Left colon (tissue), 2 donors: ENCODE data around the gene MRPS15. TPM values are rescaled to one million over a fixed set of nuclear protein-coding genes. Genes with fewer than 3 reads are reported as not detected.
A peak's percentile ranks its signal among the peaks of the same experiment; 100 is the strongest.

Experiments used
- ATAC-seq: fragments of 200-7000 bp; cut with Tn5 transposase; one replicate; pipeline ENCODE4 v1.9.1; 2020; ENCODE audit warnings: mild to moderate bottlenecking, moderate library complexity
- DNase-seq, 2 donors: peaks; one replicate each; pipeline ENCODE4 v3.0.0-alpha.2; 2020
- intact Hi-C, 2 donors: fragments of 100-400 bp; cut with DNase I in 1 of 2; cut with micrococcal nuclease in 1 of 2; formaldehyde crosslinking; loops; one replicate each; pipeline versions ENCODE4 v1.11.2 to v1.14.0; 2022; cut with DNase I, micrococcal nuclease
- total RNA-seq, 2 donors: library from RNA; stranded (reverse); fragmentation: NEBNext Ultra II Directional; extraction: Animal tissue kit (Norgen Biotek cat#: 25700); gene quantifications; one replicate each; pipeline ENCODE4 v1.2.1, GENCODE V29; 2021
- donor health status: DM: no; HTN: no; CAD: no.
- donor health status: DM: yes; HTN: yes; CAD: no.

Gene MRPS15
- total RNA-seq, 2 donors from 2014 or later, result 43.6 to 54.9 TPM

DNA sequence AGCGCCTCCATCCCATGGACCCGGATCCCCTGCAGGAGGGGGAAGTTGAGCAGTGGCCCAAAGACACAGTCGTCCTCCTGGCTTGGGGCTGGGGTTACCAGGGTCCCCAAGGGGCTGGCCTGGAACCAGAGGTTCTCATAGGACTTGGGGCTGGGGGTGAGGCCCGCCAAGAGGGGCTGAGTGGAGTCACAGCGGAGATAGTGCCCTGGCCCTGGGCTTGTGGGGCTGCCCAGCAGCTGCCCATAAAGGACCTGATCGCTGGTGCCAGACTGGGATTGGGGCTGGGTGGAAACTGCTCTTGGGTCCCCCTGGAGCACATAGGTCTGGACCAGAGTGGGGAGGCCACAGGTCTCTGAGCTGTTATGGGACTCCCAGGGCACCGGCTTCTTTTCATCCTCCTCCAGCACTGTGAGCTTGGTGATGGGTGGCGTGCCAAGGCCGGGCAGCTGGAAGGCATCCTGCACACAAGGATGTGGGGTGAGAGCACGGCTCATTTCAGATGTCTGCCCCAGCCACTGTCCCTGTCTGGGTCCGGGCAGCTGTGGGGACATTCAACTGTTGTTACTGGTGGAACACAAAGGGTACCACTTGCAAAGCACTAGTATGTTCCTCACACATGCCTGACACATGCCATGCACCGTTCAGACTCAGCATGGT, 2.3 kb upstream of the MRPS15 start:
- DNase-seq (no peak), ATAC-seq (no peak)
- intact Hi-C loops, result no loop called here

DNA sequence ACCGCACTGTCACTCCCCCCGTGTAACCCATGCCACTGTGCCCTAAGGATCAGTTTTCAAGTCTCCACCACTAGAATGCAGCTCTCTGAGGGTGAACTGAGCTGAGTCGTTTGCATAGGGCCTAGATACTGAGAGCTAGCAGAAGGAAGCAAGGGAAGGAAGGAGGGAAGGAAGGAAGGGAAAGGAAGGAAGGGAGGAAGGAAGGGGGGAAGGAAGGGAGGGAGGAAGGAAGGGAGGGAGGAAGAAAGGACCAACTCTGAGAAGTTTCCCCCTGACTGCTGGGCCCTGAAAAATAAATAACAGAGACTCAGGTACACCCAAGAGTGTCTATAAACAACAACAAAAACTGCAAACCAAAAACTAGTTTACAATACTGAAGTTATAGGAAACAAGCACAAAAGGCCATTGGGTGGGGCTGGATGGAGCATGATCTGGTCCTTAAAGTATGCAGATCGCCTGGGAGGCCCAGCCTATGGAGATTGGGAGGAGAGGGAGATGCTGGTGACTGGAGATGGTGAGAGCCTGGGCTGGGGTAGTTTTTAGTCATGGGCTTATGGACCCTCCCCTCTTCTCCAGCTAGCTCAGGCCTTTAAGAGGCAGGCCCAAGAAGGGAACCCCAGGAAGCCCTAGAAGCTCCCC, 1.7 kb upstream of the MRPS15 start:
- DNase-seq, result no peak
- intact Hi-C loops, result no loop called here
- no peak for ATAC-seq

DNA sequence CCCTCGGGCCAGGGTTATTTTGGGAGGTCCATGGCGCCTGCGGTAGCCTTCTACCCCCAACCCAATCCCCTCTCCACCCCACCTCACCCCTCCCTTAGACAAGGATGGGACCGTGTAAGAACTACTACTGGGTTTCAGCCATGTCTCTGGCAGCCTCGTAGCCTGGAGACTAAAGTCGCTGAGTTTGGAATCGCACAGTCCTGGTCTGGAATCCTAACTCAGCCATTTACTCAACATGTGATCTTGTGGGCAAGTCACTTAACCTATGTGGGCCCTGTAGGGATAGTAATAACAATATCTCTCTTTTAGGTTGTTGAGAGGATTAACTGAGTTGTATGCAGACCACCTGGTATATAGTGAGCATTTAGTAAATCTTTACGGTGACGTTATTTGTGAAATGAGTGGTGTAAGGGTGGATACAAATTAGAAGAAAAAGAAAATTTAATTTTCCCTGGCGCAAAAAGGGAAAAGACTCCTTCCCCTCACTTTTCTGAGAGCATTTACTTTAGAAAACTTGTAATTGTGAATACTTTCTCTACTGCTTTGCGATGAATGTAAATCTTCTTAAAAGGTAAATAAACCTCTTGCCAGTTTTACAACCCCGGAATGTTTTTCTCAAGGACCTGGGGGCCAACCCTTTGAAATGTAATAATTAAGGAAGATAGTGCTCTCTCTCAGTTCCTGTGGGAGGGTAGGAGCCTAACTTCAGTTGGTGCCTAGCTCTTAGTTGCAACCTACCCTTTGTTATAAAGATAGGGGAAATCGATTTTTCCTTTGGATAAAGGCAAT, 615 bp upstream of the MRPS15 start:
- no peak for DNase-seq
- intact Hi-C loops, result no loop called here
- ATAC-seq, result peak; percentile 41

DNA sequence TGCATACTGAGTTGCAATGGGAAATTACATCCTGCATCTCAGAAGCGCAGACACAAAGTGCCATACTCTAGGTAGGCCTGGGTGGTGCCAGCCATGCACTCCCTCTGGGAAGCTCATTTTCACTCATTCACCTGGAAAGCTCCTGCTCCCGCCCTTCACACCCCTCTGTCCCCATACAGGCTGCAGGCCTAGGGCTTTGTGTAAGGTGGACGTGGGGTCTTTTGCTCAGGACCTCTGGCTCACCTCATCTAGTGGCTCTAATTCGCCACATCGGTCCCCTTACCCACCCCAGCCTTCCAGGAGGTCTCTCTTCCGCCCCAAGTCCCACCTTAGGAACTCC, 751 bp downstream of the MRPS15 start:
- ATAC-seq (peak; percentile 24), DNase-seq (no peak)
- intact Hi-C loops, result no loop called here

DNA sequence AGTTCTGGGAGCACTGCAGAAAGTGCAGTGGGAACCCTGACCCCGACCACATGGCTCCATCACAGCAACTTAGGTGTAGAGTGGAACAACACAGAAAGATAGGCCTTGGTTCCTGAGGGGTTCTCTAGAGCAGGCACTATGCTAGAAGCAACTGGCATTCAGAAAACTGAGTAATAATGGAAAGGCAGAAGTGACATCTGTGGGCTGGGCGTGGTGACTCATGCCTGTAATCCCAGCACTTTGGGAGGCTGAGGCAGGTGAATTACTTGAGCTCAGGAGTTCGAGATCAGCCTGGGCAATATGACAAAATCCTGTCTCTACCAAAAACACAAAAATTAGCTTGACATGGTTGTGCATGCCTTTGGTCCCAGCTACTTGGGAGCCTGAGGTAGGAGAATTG, 5.3 kb downstream of the MRPS15 start:
- ATAC-seq, result no peak
- intact Hi-C loops, result no loop called here

DNA sequence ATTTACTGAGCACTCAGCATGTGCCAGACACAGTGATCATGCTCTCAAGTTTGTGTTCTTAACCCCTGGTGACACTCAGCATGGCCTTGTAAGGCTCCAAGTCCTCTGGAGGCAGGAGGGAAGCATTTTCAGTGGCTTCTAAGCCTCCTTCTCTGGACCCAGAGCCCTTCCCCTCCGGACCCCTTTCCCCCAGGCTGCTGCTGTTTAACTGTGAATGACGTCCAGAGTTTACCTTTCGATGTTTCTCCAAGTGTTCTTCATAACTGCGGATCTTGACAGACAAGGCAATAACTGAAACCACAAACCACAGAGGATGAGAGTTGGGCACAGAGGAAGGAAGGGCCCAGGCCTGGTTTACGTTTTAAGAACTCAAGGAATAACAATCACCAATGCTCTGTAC, 6.5 kb downstream of the MRPS15 start:
- intact Hi-C loops, result no loop called here
- ATAC-seq, result no peak
- no peak for DNase-seq

More for the DNA sequence above, 5.3 kb downstream of the MRPS15 start:
- DNase-seq, result no peak

DNA sequence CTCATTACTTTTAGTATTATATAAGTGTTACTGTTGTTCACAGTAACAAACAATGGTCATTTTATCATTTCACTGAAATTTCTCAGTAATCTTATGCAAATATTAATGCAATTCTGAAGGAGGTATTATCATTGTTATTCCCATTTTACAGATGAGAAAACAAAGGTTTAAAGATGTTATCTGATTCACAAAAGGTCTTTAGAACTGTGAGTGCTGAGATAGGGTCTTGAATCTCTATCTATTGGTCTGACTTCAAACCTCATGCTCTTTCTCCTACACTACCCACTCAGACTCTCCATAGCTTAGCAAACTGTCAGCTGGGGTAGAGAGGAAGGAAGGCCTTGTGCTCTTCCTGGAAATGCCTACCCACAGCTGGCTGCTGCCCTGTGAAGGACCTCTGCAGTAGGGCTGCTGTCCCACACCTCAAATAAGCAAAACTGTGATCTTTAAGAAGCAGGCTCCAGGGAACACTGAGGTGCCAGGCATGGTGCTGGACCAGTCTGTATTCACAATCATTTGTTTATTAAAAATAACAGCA, 7.7 kb downstream of the MRPS15 start:
- DNase-seq, result no peak
- no peak for ATAC-seq
- intact Hi-C loops, result no loop called here

DNA sequence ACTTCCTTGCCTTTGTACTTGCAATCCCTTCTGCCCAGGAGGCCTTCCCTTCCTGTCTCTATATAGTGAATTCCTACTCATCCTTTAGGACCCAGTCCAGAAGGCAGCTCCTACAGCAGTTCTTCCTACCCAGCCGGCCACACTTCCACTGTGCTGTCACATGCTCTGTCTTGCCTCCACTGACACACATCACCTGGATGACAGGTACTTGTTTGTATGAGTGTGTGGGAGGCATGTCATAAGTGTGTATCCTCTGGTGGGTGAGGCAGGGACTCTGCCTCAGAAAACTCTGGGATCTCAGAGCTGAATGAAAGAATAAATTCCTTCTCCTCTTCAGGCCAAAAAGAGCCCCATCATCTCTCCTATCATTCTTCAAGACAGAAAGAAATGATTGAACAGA, 8.8 kb downstream of the MRPS15 start:
- DNase-seq (no peak), ATAC-seq (no peak)
- intact Hi-C loops, result no loop called here

DNA sequence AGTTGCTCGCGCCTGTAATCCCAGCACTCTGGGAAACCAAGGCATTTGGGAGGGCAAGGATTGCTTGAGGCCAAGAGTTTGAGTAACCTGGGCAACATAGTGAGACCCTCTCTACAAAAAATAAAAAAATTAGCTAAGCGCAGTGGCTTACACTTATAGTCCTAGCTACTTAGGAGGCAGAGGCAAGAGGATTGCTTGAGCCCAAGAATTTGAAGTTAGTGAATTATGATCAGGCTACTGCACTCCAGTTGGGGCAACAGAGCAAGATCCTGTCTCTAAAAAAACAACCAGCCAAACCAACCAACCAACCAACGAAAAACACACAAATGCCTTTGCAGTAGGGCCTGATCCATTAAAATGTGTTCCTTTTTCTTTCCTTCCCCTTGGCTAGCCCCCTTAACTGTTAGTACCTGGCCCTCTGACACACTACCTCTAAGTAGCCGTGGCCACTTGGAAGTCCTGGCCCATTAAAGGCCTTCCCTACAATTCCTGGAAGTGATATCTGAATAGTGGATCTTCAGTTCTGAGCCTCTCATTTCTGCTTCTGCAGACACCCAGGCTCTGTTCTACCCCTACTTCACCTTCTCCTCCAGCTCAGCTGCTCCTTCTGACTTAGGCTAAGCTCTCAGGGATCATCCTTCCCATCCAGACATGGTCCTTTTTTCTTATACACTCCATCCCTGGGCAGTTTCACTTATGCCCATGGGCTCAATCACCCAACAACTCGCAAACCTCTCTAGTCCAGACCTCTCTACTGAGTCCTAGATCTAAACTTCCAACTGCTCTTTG, 10.4 kb downstream of the MRPS15 start:
- intact Hi-C loops, result no loop called here
- DNase-seq, result no peak
- no peak for ATAC-seq

DNA sequence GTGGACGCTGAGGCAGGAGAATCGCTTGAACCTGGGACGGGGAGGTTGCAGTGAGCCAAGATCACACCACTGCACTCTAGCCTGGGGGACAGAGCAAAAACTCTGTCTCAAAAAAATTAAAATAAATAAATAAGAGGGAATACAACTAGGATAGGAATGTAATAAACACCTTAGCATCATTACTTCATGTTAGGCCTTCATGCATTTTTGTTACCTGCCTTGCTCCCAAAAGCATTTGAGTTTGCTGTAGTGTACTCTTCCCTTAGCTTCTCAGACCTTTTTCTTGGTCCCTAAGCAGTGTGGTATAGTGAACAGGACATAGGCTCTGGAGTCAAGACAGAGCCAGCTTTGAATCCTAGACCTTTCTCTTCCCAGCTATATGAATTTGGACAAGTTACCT, 11.1 kb downstream of the MRPS15 start:
- no peak for ATAC-seq
- no peak for DNase-seq
- intact Hi-C loops, result no loop called here

DNA sequence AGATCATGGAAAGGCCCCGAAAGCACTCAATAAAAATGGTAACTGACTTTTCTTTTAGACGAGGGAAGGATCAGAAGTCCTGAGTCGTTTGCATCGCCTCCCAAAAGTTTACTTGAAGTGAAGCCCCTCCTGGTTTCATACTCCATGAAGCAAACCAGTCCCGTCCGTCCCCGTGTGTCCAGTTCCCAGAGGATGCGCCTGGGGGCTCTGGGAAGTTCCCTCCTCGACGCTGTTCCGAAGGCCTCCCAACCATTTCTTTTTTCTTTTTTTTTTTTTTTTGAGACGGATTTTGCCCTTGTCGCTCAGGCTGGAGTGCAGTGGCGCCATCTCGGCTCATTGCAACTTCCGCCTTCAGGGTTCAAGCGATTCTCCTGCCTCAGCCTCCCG, 13.3 kb downstream of the MRPS15 start:
- ATAC-seq, result no peak
- no peak for DNase-seq
- intact Hi-C loops, result no loop called here

DNA sequence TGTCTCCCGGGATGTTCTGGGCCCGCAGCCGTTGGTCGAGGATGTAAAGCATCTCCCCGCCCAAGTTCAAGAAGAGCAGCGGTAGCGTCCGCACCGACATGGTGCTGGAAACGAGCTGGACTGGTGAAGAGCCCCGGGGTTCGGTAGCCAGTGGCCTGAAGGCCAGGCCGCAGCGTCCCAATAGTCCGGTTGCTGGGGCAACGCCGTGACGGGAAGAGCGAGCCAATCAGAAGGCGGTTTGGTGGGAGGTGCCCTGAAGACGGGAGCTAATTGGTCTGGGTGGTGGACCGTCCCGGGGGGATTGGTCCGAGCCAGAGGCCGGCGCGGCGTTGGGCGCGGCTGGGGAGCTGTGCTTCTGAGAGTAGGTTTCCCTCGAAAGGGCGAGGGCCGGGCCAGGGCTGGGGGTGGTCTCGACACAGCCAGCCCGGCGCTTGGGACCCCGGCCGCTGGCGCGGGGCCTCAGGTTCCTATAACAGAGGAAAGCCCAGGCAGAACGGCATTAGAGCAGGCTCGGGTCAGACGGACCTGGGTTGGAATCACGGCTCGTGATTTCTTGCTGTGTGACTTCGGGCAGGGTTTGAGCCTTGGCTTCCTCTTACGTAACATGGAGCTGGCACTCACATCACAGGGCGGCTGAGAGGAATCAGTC, 13.8 kb downstream of the MRPS15 start, which contains the start of gene OSCP1:
Gene OSCP1 (minus strand): TSS at position 182 of the 649 bp plus-strand sequence. CDS start 82 bp downstream, at position 100.
- ATAC-seq, result peak; percentile 99
- intact Hi-C loops, result no loop called here

DNA sequence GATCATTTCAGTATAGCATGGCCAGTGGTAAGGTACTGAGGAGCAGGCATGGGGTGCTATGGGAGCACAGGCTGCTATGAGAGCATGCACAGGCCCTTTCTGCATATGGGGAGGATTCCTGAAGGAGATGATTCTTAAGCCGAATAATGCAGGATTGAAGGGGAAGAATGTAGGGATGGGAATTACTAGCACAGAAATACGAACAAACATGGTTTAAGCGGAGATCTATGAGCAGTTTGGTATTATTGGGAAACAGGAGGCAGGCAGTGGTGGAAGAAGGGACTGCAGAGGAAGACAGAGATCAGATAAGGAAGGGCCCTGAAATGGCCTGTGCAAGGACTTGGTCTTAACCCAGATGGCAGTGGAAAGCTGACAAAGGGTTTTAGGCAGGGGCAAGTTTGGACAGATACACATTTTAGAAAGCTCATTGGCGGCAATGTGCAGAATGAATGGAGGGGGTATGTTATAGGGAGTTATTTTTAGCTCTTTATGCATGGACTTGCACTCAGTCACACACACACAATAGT, 15.6 kb downstream of the MRPS15 start:
- no peak for ATAC-seq
- DNase-seq, result no peak
- intact Hi-C loops, result no loop called here

More for the DNA sequence above, 13.8 kb downstream of the MRPS15 start, which contains the start of gene OSCP1:
- peak; percentile 95 to 96 for DNase-seq

DNA sequence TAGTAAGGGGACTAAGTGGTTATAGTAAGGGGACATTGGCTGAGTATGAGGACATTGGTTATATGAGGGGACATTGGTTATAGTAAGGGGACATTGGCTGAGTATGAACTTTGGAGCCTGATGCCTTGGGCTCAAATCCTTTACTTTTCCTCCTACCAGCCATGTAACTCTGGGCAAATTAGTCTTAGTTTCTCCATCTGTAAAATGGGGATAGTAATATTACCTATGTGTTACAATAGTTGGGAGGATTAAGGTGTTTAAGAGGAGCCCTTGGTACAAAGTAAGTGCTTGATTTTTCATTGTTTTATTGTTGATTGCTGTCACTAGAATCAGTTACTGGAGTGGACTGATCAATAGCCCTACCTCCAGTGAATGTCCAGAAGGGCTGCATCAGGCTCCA, 16.7 kb downstream of the MRPS15 start:
- ATAC-seq (no peak), DNase-seq (no peak)
- intact Hi-C loops, result no loop called here

DNA sequence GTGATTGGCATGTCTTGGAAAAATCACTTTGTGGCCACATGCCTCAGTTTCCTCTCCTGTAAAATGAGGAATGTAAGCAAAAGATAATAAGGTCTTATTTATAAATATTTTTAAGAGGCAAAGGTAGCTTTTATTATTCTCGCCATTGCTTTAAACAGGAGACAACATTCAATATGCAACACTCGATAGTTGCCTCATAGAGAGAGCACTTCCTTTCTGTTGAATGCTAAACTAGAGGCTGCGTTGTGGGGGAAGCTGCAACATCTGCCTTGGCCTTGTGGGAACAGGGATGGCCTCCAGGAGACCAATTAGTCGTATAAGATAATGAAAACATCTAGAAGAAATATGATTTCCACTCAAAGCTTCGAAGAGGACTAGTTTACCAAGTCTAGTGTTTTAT, 17.4 kb downstream of the MRPS15 start:
- ATAC-seq, result no peak
- intact Hi-C loops, result no loop called here
- no peak for DNase-seq

DNA sequence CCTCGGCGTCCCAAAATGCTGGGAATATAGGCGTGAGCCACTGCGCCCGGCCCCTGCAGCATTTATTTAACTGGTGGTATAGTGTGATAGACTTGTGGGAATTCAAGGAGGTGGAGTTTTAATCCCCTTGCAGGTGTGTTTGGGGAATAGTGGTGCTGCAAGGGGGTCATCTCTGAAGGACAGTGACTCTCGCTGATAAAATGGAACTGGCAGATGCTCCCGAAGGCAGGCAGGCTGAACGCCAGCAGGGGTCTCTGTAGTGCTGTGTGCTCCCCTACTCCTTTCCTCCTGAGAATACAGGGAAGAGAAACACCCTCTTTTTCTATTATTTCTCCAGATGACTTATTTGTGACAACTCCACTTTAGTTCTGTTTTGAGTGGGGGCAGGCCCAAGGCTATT, 17.9 kb downstream of the MRPS15 start:
- DNase-seq (no peak), ATAC-seq (no peak)
- intact Hi-C loops, result no loop called here

DNA sequence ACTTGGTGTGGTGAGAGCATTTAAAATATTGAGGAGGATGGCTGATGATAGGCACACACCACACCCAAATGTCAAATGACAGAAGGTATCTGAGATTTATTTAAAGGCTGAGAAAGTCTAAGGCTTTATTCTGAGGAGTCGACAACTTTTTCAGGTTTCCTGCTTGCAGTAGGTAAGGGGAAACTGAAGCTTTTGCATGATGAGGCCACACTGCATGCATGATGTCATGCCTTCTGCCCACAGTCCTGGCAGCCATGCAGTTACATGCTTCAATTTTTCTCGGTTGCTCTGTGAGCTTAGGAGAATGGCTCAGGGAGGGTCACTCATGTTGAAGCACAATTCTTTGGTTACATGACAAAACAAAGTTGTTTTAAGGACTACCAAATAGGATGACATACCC, 20.9 kb downstream of the MRPS15 start:
- intact Hi-C loops, result no loop called here
- ATAC-seq, result no peak
- no peak for DNase-seq

DNA sequence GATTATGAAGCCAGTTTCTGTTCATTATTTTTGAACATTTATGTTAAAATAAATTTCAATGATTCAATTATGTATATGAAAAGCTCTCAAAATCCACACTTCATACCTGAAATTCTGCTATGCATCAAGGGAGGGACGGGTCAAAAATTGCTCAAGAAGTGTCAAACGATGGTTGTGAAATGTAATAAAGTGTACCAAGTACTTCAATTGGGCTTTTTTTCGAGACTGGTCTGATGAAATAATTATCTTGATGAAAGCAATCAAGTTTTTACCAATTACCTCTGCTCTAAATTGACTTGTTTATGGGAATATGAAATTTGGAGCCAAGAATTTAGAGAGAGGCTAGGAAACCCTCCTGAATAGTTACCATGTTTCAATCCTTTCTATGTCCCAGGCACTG, 21.8 kb downstream of the MRPS15 start:
- intact Hi-C loops, result no loop called here
- ATAC-seq (no peak), DNase-seq (no peak)
